ENCODE measurements around the gene EIF4G3.

GRCh38 chr1:20936216-20936615 lies 240.5 kb downstream of the EIF4G3 start:
- TF ChIP-seq CTCF (IDR thresholded peaks at IDR 0.05) (no peak), POLR2AphosphoS5 (IDR thresholded peaks at IDR 0.05) (no peak), POLR2A (IDR thresholded peaks at IDR 0.05) (no peak), EP300 (IDR thresholded peaks at IDR 0.05) (no peak)

Measured in gastroesophageal sphincter (tissue), 3 donors.